Measurements from ENCODE around the gene ACVR2A. TPM values are rescaled to one million over a fixed set of nuclear protein-coding genes. Genes with fewer than 3 reads are reported as not detected.

Gene ACVR2A
- total and polyA plus RNA-seq, 2 of the 4 experiments (the other 2 are of a cell fraction) = 1.8 to 6.8 TPM

DNA sequence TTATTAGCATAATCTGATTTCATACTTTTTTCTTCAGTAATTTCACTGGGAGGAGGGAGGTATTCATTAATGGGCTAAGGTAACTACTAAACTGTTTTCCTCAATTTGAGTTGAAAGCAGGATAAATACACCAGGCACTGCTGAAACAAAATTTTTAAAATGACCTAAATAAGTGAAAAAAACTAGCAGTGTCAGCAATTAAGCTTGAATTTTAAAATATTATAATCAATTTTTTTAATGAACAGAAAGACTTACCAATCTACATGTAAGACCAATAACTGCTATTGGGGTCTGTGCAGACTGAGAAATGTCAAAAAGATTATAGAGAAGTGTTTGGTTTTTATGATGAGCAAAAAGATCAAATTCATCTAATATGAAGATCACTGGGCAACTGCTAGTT lies 107.3 kb downstream of the ACVR2A start:
- Histone ChIP-seq H2AK5ac (ENCODE audit: low read depth, low read length) (no peak overlapping the region), H3K14ac (replicated peaks; ENCODE audit: low read depth, low read length) (no peak overlapping the region), H3K56ac (ENCODE audit: extremely low read depth, insufficient read depth, low read length) (no peak overlapping the region), H3K27me3 (ENCODE audit: control insufficient read depth, insufficient read depth, low read length) (no peaks in the 10 kb centered on the region), H3K9me3 (ENCODE audit: control insufficient read depth, insufficient read depth, low read length) (no peaks in the 10 kb centered on the region), H3K9me1 (ENCODE audit: insufficient read depth, low read length) (no peaks in the 10 kb centered on the region), H2AFZ (replicated peaks; ENCODE audit: low read length, poor library complexity) (no peak overlapping the region), H4K91ac (ENCODE audit: insufficient read depth, low read depth, low read length) (no peak overlapping the region), H3K4me2 (ENCODE audit: low read depth, low read length) (no peak overlapping the region), H3K4ac (ENCODE audit: low read depth, low read length) (no peak overlapping the region), H2BK5ac (ENCODE audit: low read depth, low read length, poor library complexity, severe bottlenecking) (no peak overlapping the region), H2BK120ac (ENCODE audit: low read depth, low read length) (no peak overlapping the region), H4K5ac (ENCODE audit: low read depth, low read length) (no peak overlapping the region), H3K9ac (ENCODE audit: low read depth, low read length) (no peak overlapping the region), H2BK15ac (ENCODE audit: low read depth, low read length) (no peak overlapping the region), H3K23ac (ENCODE audit: low read depth, low read length) (no peak overlapping the region), H4K20me1 (ENCODE audit: insufficient read depth, low read length) (no peaks in the 10 kb centered on the region), H3K27ac (ENCODE audit: insufficient read depth, low read length) (no peak overlapping the region), H3K4me3 (ENCODE audit: insufficient read depth, low read depth, low read length) (no peak overlapping the region), H3K36me3 (ENCODE audit: control insufficient read depth, insufficient read depth, low read length) (peaks cover 2% of the 10 kb centered on the region; the same call in 1 of the 2 replicates), H3K4me1 (ENCODE audit: control insufficient read depth, insufficient read depth, low read length) (no peaks in the 10 kb centered on the region), H3K18ac (ENCODE audit: low read depth, low read length) (no peak overlapping the region), H4K8ac (ENCODE audit: low read depth in 2 of 2, low read length in 2 of 2) (no peak overlapping the region), H2AK9ac (replicated peaks; ENCODE audit: low read depth, low read length, poor library complexity) (no peak overlapping the region), H2BK20ac (ENCODE audit: low read depth, low read length) (no peak overlapping the region), H3K79me1 (ENCODE audit: low read depth in 1 of 2, low read length in 2 of 2) (no peaks in the 10 kb centered on the region)
- peak; percentile 89 for TF ChIP-seq MAFK (IDR thresholded peaks at IDR 0.05; ENCODE audit: low read depth, low read length)
- TF ChIP-seq RFX5 (IDR thresholded peaks at IDR 0.05; ENCODE audit: low read depth, low read length) = no peak
- no TSS peak for BruUV-seq (replicated peaks)
- ChIA-PET CTCF (no interaction called here), POLR2A (ENCODE audit: unreplicated experiment) (no interaction called here)
- dilution Hi-C loops (cut with HindIII; ENCODE audit: low sequenced_read_pairs, unreplicated experiment) = no loop called here
- DNase-seq = no peak
- no peak for ATAC-seq (ENCODE audit: low read depth)
- in situ Hi-C loops (cut with MboI; ENCODE audit: low sequenced_read_pairs) = loop anchor here (25.0 kb wide), 1 partner anchor 1610 kb away; no protein-coding TSS in a partner anchor
- intact Hi-C loops (cut with micrococcal nuclease) = no loop called here
